Measurements from ENCODE around the gene ASAP3. TPM values are rescaled to one million over a fixed set of nuclear protein-coding genes. Genes with fewer than 3 reads are reported as not detected.
"Not testable (repeated sequence)": the region's sequence is repeated elsewhere in the genome, so short reads cannot be mapped to it uniquely, and the experiment has no call there.

The ASAP3 gene
- total RNA-seq, 1 donor = 107 TPM

DNA sequence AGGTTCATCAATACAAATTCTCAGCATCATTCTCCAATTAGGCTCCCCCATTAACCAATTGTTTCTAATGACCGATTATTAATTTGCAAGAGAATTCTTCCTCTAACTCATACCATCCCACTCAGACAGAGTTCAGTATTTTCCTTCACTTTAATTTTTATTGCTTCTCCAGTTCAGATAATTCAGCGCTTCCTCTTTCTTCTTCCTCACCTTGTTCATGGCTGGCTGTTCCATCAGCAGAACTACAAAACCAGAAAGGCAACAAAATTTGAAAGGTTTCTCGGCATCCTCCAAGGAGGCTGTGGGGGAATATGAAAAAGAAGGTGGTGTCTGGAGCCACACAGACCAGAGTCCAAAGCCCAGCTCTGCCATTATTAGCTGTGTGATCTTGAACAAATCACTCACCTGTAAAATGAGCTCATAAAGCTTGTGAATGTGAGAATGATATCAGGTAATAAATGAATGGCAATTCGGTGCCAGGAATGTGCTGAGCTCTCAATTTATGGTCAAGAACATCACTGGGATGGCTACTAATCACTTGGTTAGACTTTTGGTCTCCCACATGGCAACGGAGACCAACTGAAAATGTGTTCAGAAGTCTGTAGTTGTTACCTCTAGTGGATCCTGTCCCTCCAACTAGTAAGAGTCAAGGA lies 102.6 kb downstream of the ASAP3 start:
- H3K4me3 ChIP-seq (ENCODE audit: insufficient read depth, low read length) = no peak overlapping the region
- no peaks in the 10 kb centered on the region for H3K27me3 ChIP-seq (ENCODE audit: insufficient read depth, low read length)
- no peaks in the 10 kb centered on the region for H3K79me2 ChIP-seq (ENCODE audit: insufficient read depth, low read length)
- H2AFZ ChIP-seq (ENCODE audit: low read length) = no peak overlapping the region
- no peak for DNase-seq (ENCODE audit: insufficient read length, low spot score, missing footprints)
- H3K9me3 ChIP-seq (ENCODE audit: low read depth, low read length) = no peaks in the 10 kb centered on the region
- no peak overlapping the region for H3K27ac ChIP-seq (ENCODE audit: low read depth, low read length)
- H3K4me1 ChIP-seq (ENCODE audit: insufficient read depth, low read length) = peaks cover 20% of the 10 kb centered on the region
- TF ChIP-seq, protein P1, sequence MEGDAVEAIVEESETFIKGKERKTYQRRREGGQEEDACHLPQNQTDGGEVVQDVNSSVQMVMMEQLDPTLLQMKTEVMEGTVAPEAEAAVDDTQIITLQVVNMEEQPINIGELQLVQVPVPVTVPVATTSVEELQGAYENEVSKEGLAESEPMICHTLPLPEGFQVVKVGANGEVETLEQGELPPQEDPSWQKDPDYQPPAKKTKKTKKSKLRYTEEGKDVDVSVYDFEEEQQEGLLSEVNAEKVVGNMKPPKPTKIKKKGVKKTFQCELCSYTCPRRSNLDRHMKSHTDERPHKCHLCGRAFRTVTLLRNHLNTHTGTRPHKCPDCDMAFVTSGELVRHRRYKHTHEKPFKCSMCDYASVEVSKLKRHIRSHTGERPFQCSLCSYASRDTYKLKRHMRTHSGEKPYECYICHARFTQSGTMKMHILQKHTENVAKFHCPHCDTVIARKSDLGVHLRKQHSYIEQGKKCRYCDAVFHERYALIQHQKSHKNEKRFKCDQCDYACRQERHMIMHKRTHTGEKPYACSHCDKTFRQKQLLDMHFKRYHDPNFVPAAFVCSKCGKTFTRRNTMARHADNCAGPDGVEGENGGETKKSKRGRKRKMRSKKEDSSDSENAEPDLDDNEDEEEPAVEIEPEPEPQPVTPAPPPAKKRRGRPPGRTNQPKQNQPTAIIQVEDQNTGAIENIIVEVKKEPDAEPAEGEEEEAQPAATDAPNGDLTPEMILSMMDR (IDR thresholded peaks at IDR 0.05; ENCODE audit: extremely low read depth, low read depth, low read length) = no peak
- H3K4me2 ChIP-seq (ENCODE audit: insufficient read depth, low read length) = no peak overlapping the region
- H3K36me3 ChIP-seq (ENCODE audit: insufficient read depth, low read length) = no peaks in the 10 kb centered on the region
- H4K20me1 ChIP-seq (ENCODE audit: insufficient read depth, low read length) = no peaks in the 10 kb centered on the region

DNA sequence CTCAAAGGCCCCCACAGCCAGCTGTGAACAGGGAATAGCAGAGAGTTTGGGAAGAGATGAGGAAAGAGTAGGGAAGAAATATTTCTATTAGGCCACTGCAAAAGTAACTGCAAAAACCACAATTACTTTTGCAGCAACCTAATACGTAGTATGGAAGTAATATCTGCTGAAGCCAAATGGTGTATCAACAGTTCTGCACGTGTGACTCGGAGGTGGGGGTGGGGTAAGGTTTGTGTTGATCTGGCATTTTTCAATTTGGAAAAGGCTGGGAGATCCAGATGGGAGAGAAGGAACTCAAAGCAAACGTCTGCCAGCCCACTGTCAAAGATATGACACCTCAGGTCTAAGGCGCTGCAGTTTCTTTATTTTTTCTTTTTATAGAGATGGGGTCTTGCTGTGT lies 103.3 kb downstream of the ASAP3 start:
- Histone ChIP-seq H2AFZ (ENCODE audit: low read length) (no peak overlapping the region), H3K36me3 (ENCODE audit: insufficient read depth, low read length) (no peaks in the 10 kb centered on the region), H3K4me2 (ENCODE audit: insufficient read depth, low read length) (no peak overlapping the region), H3K9me3 (ENCODE audit: low read depth, low read length) (no peaks in the 10 kb centered on the region), H3K4me3 (ENCODE audit: insufficient read depth, low read length) (no peak overlapping the region), H3K27ac (ENCODE audit: low read depth, low read length) (no peak overlapping the region), H3K4me1 (ENCODE audit: insufficient read depth, low read length) (peaks cover 22% of the 10 kb centered on the region), H3K79me2 (ENCODE audit: insufficient read depth, low read length) (no peaks in the 10 kb centered on the region), H4K20me1 (ENCODE audit: insufficient read depth, low read length) (no peaks in the 10 kb centered on the region), H3K27me3 (ENCODE audit: insufficient read depth, low read length) (no peaks in the 10 kb centered on the region)
- TF ChIP-seq, protein P1 (IDR thresholded peaks at IDR 0.05; ENCODE audit: extremely low read depth, low read depth, low read length) = no peak
- no peak for DNase-seq (ENCODE audit: insufficient read length, low spot score, missing footprints)

DNA sequence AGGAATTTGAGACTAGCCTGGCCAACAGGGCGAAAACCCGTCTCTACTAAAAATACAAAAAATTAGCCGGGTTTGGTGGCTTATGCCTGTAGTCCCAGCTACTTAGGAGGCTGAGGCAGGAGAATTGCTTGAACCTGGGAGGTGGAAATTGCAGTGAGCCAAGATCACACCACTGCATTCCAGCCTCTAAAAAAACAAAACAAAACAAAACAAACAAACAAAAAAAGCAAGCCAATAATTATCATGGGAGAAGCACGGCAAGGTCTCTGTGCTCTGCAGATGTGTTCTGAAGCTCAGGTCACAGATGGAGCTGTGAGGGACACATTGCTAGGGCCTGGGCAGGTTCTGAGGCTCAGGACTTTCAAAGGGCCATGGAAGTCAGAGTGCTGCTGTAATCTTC lies 103.7 kb downstream of the ASAP3 start:
- not testable (repeated sequence) for H3K79me2 ChIP-seq (ENCODE audit: insufficient read depth, low read length); H3K27ac ChIP-seq (ENCODE audit: low read depth, low read length); H3K4me2 ChIP-seq (ENCODE audit: insufficient read depth, low read length); DNase-seq (ENCODE audit: insufficient read length, low spot score, missing footprints); H3K27me3 ChIP-seq (ENCODE audit: insufficient read depth, low read length); H4K20me1 ChIP-seq (ENCODE audit: insufficient read depth, low read length); H3K9me3 ChIP-seq (ENCODE audit: low read depth, low read length); H3K36me3 ChIP-seq (ENCODE audit: insufficient read depth, low read length); H2AFZ ChIP-seq (ENCODE audit: low read length); H3K4me3 ChIP-seq (ENCODE audit: insufficient read depth, low read length)
- H3K4me1 ChIP-seq (ENCODE audit: insufficient read depth, low read length) = peaks cover 22% of the 10 kb centered on the region

Other genes with a start within 250 kb of the ASAP3 start
- 69.5 and 70.6 TPM in 2 replicates for gene HNRNPR, start 139.9 kb downstream of the ASAP3 start, total RNA-seq
- 32.4 and 32.9 TPM in 2 replicates for gene ZNF436, start 114.3 kb downstream of the ASAP3 start, total RNA-seq
- 28.9 and 31.5 TPM in 2 replicates for gene TCEA3, start 59.4 kb downstream of the ASAP3 start, total RNA-seq
- under 0.01 and 0.29 TPM in 2 replicates for gene E2F2, start 47.1 kb upstream of the ASAP3 start, total RNA-seq
- 177 and 240 TPM in 2 replicates for gene ID3, start 75.3 kb upstream of the ASAP3 start, total RNA-seq
- gene RPL11, start 207.6 kb upstream of the ASAP3 start, total RNA-seq = 606 and 693 TPM in 2 replicates